Measurements from ENCODE around the gene TRIL.

DNA sequence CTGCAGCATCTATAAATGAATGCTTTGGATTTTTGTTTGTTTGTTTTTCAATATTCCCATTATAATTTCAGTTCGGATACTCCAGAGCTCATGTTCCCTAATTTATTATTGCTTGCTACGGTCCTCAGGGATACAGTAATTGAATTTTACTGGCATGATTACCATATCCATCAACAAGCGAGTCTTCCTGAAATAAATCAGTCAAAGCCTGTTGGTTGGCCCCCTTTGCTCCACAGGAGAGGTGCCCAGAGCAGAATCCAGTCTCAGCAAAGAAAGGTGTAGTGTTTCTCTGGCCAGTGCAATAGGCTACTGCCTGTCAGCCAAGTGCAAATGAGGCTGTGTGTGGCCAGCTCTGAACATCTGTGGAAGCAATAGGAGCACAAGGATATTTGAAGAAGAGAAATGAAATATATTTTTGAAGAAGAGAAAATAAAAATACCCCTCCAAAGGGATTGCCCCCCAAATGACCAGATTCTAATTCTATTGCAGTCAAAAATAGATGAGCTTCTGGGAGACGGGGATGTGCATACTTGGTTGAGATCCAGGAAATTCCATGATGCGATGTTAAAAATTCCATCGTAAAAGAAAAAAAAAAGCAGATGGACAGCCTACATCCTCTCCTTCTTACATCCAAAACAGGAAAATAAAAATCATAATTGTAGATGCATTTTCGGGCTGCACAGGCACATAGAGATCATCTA, 18.1 kb downstream of the TRIL start:
- TF ChIP-seq, protein P1, sequence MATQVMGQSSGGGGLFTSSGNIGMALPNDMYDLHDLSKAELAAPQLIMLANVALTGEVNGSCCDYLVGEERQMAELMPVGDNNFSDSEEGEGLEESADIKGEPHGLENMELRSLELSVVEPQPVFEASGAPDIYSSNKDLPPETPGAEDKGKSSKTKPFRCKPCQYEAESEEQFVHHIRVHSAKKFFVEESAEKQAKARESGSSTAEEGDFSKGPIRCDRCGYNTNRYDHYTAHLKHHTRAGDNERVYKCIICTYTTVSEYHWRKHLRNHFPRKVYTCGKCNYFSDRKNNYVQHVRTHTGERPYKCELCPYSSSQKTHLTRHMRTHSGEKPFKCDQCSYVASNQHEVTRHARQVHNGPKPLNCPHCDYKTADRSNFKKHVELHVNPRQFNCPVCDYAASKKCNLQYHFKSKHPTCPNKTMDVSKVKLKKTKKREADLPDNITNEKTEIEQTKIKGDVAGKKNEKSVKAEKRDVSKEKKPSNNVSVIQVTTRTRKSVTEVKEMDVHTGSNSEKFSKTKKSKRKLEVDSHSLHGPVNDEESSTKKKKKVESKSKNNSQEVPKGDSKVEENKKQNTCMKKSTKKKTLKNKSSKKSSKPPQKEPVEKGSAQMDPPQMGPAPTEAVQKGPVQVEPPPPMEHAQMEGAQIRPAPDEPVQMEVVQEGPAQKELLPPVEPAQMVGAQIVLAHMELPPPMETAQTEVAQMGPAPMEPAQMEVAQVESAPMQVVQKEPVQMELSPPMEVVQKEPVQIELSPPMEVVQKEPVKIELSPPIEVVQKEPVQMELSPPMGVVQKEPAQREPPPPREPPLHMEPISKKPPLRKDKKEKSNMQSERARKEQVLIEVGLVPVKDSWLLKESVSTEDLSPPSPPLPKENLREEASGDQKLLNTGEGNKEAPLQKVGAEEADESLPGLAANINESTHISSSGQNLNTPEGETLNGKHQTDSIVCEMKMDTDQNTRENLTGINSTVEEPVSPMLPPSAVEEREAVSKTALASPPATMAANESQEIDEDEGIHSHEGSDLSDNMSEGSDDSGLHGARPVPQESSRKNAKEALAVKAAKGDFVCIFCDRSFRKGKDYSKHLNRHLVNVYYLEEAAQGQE (IDR thresholded peaks at IDR 0.05; ENCODE audit: unreplicated experiment), result no peak
- TF ChIP-seq, protein P2, sequence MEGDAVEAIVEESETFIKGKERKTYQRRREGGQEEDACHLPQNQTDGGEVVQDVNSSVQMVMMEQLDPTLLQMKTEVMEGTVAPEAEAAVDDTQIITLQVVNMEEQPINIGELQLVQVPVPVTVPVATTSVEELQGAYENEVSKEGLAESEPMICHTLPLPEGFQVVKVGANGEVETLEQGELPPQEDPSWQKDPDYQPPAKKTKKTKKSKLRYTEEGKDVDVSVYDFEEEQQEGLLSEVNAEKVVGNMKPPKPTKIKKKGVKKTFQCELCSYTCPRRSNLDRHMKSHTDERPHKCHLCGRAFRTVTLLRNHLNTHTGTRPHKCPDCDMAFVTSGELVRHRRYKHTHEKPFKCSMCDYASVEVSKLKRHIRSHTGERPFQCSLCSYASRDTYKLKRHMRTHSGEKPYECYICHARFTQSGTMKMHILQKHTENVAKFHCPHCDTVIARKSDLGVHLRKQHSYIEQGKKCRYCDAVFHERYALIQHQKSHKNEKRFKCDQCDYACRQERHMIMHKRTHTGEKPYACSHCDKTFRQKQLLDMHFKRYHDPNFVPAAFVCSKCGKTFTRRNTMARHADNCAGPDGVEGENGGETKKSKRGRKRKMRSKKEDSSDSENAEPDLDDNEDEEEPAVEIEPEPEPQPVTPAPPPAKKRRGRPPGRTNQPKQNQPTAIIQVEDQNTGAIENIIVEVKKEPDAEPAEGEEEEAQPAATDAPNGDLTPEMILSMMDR (conservative IDR thresholded peaks at IDR 0.05; ENCODE audit: low read depth in 2 of 2), result no peak
- no peak for TF ChIP-seq POLR2AphosphoS5 (IDR thresholded peaks at IDR 0.05; ENCODE audit: low read depth)
- TF ChIP-seq EZH2phosphoT487 (IDR thresholded peaks at IDR 0.05; ENCODE audit: unreplicated experiment), result no peak
- no peak for TF ChIP-seq EZH2 (IDR thresholded peaks at IDR 0.05; ENCODE audit: low read depth, unreplicated experiment)
- TF ChIP-seq CREB1 (CRISPR knock-in tag; IDR thresholded peaks at IDR 0.05; ENCODE audit: low read depth), result no peak
- no peak for TF ChIP-seq STAT1 (IDR thresholded peaks at IDR 0.05; ENCODE audit: unreplicated experiment)
- TF ChIP-seq, protein P3, sequence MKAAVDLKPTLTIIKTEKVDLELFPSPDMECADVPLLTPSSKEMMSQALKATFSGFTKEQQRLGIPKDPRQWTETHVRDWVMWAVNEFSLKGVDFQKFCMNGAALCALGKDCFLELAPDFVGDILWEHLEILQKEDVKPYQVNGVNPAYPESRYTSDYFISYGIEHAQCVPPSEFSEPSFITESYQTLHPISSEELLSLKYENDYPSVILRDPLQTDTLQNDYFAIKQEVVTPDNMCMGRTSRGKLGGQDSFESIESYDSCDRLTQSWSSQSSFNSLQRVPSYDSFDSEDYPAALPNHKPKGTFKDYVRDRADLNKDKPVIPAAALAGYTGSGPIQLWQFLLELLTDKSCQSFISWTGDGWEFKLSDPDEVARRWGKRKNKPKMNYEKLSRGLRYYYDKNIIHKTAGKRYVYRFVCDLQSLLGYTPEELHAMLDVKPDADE (IDR thresholded peaks at IDR 0.05), result no peak
- no peak for TF ChIP-seq ZNF331 (CRISPR knock-in tag; IDR thresholded peaks at IDR 0.05; ENCODE audit: low read depth)
- TF ChIP-seq ZNF114 (CRISPR knock-in tag; IDR thresholded peaks at IDR 0.05), result no peak

All from GM23338 (cell line).